RWPE1 (cell line): Measurements from ENCODE around the gene PRR29.

ENCODE experiments used
- CTCF ChIA-PET: fragments of 350-600 bp; sonication (Branson Sonifier 250); formaldehyde crosslinking; extraction: SDS; loops from one replicate; lab custom pipeline; 2021; lab: Yijun Ruan, JAX
- POLR2A ChIA-PET: fragments of 400-600 bp; formaldehyde crosslinking; extraction: SDS; loops from one replicate; lab custom pipeline; 2020; ENCODE audit warnings: antibody characterized with exemption; ENCODE audit not compliant: low non-redundant PET; lab: Yijun Ruan, JAX
- DNase-seq: peaks from one replicate; pipeline ENCODE4 v3.0.0; 2012; ENCODE audit warnings: low spot score
- H3K27ac ChIP-seq: fragments of 450-650 bp; 2 replicates; pipeline ENCODE4 v1.5.1; 2017
- CTCF ChIP-seq: fragments of 450-650 bp; conservative IDR thresholded peaks from 2 replicates; pipeline ENCODE4 v1.5.1; 2017; ENCODE audit warnings: low read depth, mild to moderate bottlenecking

The PRR29 gene

GRCh38 chr17:63999680-64000531 is 1.8 kb downstream of the PRR29 start:
- CTCF ChIA-PET, result interaction anchor here (0.6 to 0.8 kb wide), 3 partner anchors 70 to 282 kb away, joined by 3 read pairs; no protein-coding TSS in a partner anchor

GRCh38 chr17:64001091-64001579 is 3.0 kb downstream of the PRR29 start:
- no peak overlapping the region for H3K27ac ChIP-seq
- CTCF ChIA-PET, result interaction anchor here (0.7 kb wide), 1 partner anchor 48 kb away, joined by 4 read pairs; no protein-coding TSS in a partner anchor
- POLR2A ChIA-PET, result interaction anchor here (0.6 kb wide), 1 partner anchor 428 kb away, joined by 3 read pairs; no protein-coding TSS in a partner anchor
- TF ChIP-seq CTCF, result no peak
- no peak for DNase-seq

More at GRCh38 chr17:63999680-64000531, 1.8 kb downstream of the PRR29 start:
- no peak for TF ChIP-seq CTCF
- no peak for DNase-seq
- no peak overlapping the region for H3K27ac ChIP-seq
- POLR2A ChIA-PET, result no interaction called here

- no peak for DNase-seq
Measured at GRCh38 chr17:64001763-64002529, 3.8 kb downstream of the PRR29 start.

GRCh38 chr17:64002658-64003525 is 4.7 kb downstream of the PRR29 start:
- DNase-seq, result no peak
- ChIA-PET CTCF (interaction anchor here (1.0 kb wide), 1 partner anchor 137 kb away, joined by 4 read pairs; no protein-coding TSS in a partner anchor), POLR2A (no interaction called here)
- TF ChIP-seq CTCF, result no peak
- no peak overlapping the region for H3K27ac ChIP-seq

More at GRCh38 chr17:64001763-64002529, 3.8 kb downstream of the PRR29 start:
- TF ChIP-seq CTCF, result no peak
- no peak overlapping the region for H3K27ac ChIP-seq
- ChIA-PET CTCF (interaction anchor here (0.7 to 1.0 kb wide), 2 partner anchors 49 to 136 kb away, joined by 4 read pairs; no protein-coding TSS in a partner anchor), POLR2A (no interaction called here)

- no peak for DNase-seq
- H3K27ac ChIP-seq, result no peak overlapping the region
- ChIA-PET CTCF (no interaction called here), POLR2A (no interaction called here)
- no peak for TF ChIP-seq CTCF
Measured at GRCh38 chr17:64003526-64004121, 5.5 kb downstream of the PRR29 start.
